HepG2 (cell line): ENCODE measurements around the gene SLC4A11. TPM values are rescaled to one million over a fixed set of nuclear protein-coding genes. Genes with fewer than 3 reads are reported as not detected.
A peak's percentile ranks its signal among the peaks of the same experiment; 100 is the strongest.

Source experiments
- BATF2 ChIP-seq: sonication (generic); formaldehyde crosslinking; IDR thresholded peaks from 2 replicates; pipeline ENCODE4 v1.8.0; 2022; ENCODE audit warnings: mild to moderate bottlenecking, missing genetic modification reagents, moderate library complexity
- BCL6 ChIP-seq: IDR thresholded peaks from 2 replicates; pipeline ENCODE4 v1.6.1; 2016; ENCODE audit warnings: missing genetic modification reagents, missing compliant biosample characterization
- GPBP1L1 ChIP-seq: sonication (generic); formaldehyde crosslinking; IDR thresholded peaks from 2 replicates; pipeline ENCODE4 v1.5.0; 2020; ENCODE audit warnings: mild to moderate bottlenecking, missing genetic modification reagents
- NFYC ChIP-seq: IDR thresholded peaks from 2 replicates; pipeline ENCODE4 v1.6.1; 2016; ENCODE audit warnings: missing genetic modification reagents, missing compliant biosample characterization
- PCBP1 ChIP-seq: fragments of 200-400 bp; formaldehyde crosslinking; IDR thresholded peaks from 2 replicates; pipeline ENCODE4 v1.6.1; 2017; ENCODE audit warnings: mild to moderate bottlenecking, low read depth, low read length, borderline replicate concordance
- SAP130 ChIP-seq: IDR thresholded peaks from 2 replicates; pipeline ENCODE4 v1.6.1; 2016; ENCODE audit warnings: low read depth
- SMYD3 ChIP-seq: sonication (generic); formaldehyde crosslinking; IDR thresholded peaks from 2 replicates; pipeline ENCODE4 v1.8.1; 2023; ENCODE audit warnings: mild to moderate bottlenecking, missing genetic modification reagents
- TEAD3 ChIP-seq: optimal IDR thresholded peaks from 2 replicates; pipeline ENCODE3; 2016; ENCODE audit warnings: borderline replicate concordance
- ZMYM4 ChIP-seq: sonication (generic); formaldehyde crosslinking; IDR thresholded peaks from 2 replicates; pipeline ENCODE4 v1.8.1; 2023; ENCODE audit warnings: mild to moderate bottlenecking, missing genetic modification reagents
- ZNF260 ChIP-seq: sonication (generic); formaldehyde crosslinking; IDR thresholded peaks from 2 replicates; pipeline ENCODE4 v1.4.0; 2020; ENCODE audit warnings: missing genetic modification reagents, low read depth, mild to moderate bottlenecking, borderline replicate concordance
- ZNF329 ChIP-seq: sonication (generic); formaldehyde crosslinking; IDR thresholded peaks from 2 replicates; pipeline ENCODE4 v1.9.0; 2021; ENCODE audit warnings: low read depth, mild to moderate bottlenecking, missing genetic modification reagents
- ZNF331 ChIP-seq: sonication (generic); formaldehyde crosslinking; IDR thresholded peaks from 2 replicates; pipeline ENCODE4 v1.4.0; 2020; ENCODE audit warnings: missing genetic modification reagents
- ZNF451 ChIP-seq: sonication (generic); formaldehyde crosslinking; IDR thresholded peaks from 2 replicates; pipeline ENCODE4 v1.5.0; 2020; ENCODE audit warnings: mild to moderate bottlenecking, missing genetic modification reagents
- ZNF501 ChIP-seq: sonication (generic); formaldehyde crosslinking; IDR thresholded peaks from 2 replicates; pipeline ENCODE4 v1.5.1; 2020; ENCODE audit warnings: mild to moderate bottlenecking, moderate library complexity, missing genetic modification reagents
- ZNF615 ChIP-seq: sonication (generic); formaldehyde crosslinking; IDR thresholded peaks from 2 replicates; pipeline ENCODE4 v1.5.0; 2020; ENCODE audit warnings: mild to moderate bottlenecking, missing genetic modification reagents, borderline replicate concordance
- ZNF687 ChIP-seq: sonication (generic); formaldehyde crosslinking; IDR thresholded peaks from 2 replicates; pipeline ENCODE4 v1.5.1; 2020; ENCODE audit warnings: mild to moderate bottlenecking, missing genetic modification reagents, moderate library complexity
- ZZZ3 ChIP-seq: sonication (generic); formaldehyde crosslinking; IDR thresholded peaks from 2 replicates; pipeline ENCODE4 v1.4.0; 2020; ENCODE audit warnings: missing genetic modification reagents, mild to moderate bottlenecking, borderline replicate concordance
- polyA plus RNA-seq, 8 experiments: library from polyadenylated mRNA; depleted of rRNA in 3 of 8; stranded (reverse) in 7 of 8; unstranded in 1 of 8; fragments of >200 nt; fragmentation: Illumina TruSeq in 4 of 8; extraction: Trizol in 4 of 8; gene quantifications; 2 replicates each; pipeline versions ENCODE4 v1.2.1 to v1.2.3, GENCODE V29; 2011 to 2016; ENCODE audit warnings: low read depth in 4 of 8, missing spikeins in 1 of 8, mixed read lengths in 1 of 8; ENCODE audit not compliant: insufficient read depth in 1 of 8
- total RNA-seq, 5 experiments: library from RNA; depleted of rRNA; stranded (reverse); fragments of >200 nt; fragmentation: Illumina TruSeq; extraction: Trizol; gene quantifications; 2 replicates each; pipeline ENCODE4 v1.2.3, GENCODE V29; 2016; ENCODE audit warnings: low read depth in 1 of 5

The SLC4A11 gene
- total and polyA plus RNA-seq, 2 of the 13 experiments (the other 11 are each of a cell fraction or from before 2014, with no cell fraction given) = 3.9 to 27.0 TPM

- TF ChIP-seq ZNF331 (CRISPR knock-in tag) (peak; percentile 75), ZZZ3 (CRISPR knock-in tag) (0 out of 2 replicates have a peak, but pooled peaks have one; percentile 25), ZNF451 (no peak; the same call in 1 of the 2 replicates), ZMYM4 (CRISPR knock-in tag) (0 out of 2 replicates have a peak, but pooled peaks have one; percentile 55), GPBP1L1 (CRISPR knock-in tag) (no peak), SMYD3 (CRISPR knock-in tag) (peak; percentile 49; the same call in 1 of the 2 replicates), PCBP1 (no peak), ZNF687 (CRISPR knock-in tag) (peak; percentile 83), TEAD3 (CRISPR knock-in tag) (peak; percentile 76), ZNF329 (peak; percentile 77; the same call in 1 of the 2 replicates), ZNF260 (CRISPR knock-in tag) (no peak), NFYC (peak; percentile 54; the same call in 1 of the 2 replicates), BATF2 (no peak), SAP130 (no peak; the same call in none of the 2 replicates), ZNF615 (CRISPR knock-in tag) (0 out of 2 replicates have a peak, but pooled peaks have one; percentile 45), BCL6 (CRISPR knock-in tag) (peak; percentile 66), ZNF501 (CRISPR knock-in tag) (peak; percentile 78; the same call in 1 of the 2 replicates)
Observed at GRCh38 chr20:3224681-3225421, 14.1 kb downstream of the SLC4A11 start (continued).
